ENCODE measurements around the gene NAGLU. TPM values are rescaled to one million over a fixed set of nuclear protein-coding genes. Genes with fewer than 3 reads are reported as not detected.

Gene NAGLU
- total and polyA plus RNA-seq, 2 donors from 2014 or later = 37.5 to 52.7 TPM

GRCh38 chr17:42568341-42569111 is 32.5 kb downstream of the NAGLU start:
- no peaks in the 10 kb centered on the region for H3K27me3 ChIP-seq (ENCODE audit: control insufficient read depth, insufficient read depth, low read length)
- peaks cover 15 to 58% (median 42%) of the 10 kb centered on the region in 3 donors for H3K36me3 ChIP-seq (ENCODE audit: control insufficient read depth in 2 of 3, insufficient read depth in 3 of 3, low read length in 3 of 3)
- H3K9me3 ChIP-seq (ENCODE audit: control insufficient read depth in 2 of 3, insufficient read depth in 1 of 3, low read length in 3 of 3) = no peaks in the 10 kb centered on the region
- FAIRE-seq (no peak), DNase-seq (peak in 1 of 5 donors; percentile 74)
- TF ChIP-seq CTCF (IDR thresholded peaks at IDR 0.05; ENCODE audit: borderline replicate concordance, extremely low read depth, insufficient read depth) = no peak
- no peak overlapping the region for H3K9ac ChIP-seq (ENCODE audit: low read length in 3 of 3)
- no peak overlapping the region for H3K4me3 ChIP-seq (ENCODE audit: low read length in 3 of 3)
- no peak overlapping the region for H3K27ac ChIP-seq (ENCODE audit: low read depth in 2 of 2, low read length in 2 of 2)
- H3K4me1 ChIP-seq (ENCODE audit: control insufficient read depth in 2 of 3, insufficient read depth in 2 of 3, low read depth in 1 of 3, low read length in 3 of 3) = peaks cover 0 to 27% (median 20%) of the 10 kb centered on the region in 3 donors
- intact Hi-C loops (cut with DNase I) = no loop called here

DNA sequence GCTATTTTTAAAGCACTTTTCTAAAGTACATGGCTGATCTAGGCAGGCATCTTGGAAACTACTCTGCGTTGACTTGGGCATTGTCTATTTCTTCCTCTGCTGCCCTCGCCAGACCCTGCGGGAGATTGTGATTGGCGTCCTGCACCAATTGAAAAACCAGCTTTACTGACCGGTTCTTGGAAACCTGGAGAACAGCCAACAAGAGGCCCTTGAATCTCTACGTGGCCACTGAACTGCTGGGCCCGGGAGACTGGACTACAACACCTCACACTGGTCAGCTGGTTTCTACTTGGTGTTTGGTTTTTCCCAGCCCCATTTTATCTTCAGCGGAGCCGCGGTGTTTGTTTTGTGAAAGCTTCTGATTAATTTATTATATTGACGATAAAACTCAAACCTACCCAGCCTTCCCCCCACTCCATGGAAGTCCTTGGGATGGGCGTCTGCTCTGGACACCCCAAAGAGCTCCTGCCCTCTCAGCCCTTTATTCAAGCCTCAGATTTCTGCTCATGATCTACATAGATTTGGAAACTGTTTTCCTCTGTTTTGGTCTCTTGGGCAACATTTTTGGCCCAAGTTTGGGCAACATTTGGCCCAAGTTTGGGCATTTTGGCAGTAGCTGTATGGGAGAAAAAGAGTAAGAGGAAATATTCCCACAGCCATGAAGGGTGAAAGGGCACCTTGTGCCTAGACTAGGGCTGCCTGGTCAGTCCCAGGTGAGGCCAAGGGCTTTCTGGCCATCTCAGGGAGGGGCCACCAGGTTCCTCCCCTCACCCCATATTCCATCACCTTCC is 35.6 kb downstream of the NAGLU start:
- no peaks in the 10 kb centered on the region for H3K9me3 ChIP-seq (ENCODE audit: control insufficient read depth in 2 of 3, insufficient read depth in 1 of 3, low read length in 3 of 3)
- intact Hi-C loops (cut with DNase I) = loop anchor here (10.0 kb wide), 1 partner anchor 253 kb away; the partner anchor contains the start of gene BECN1
- H3K4me1 ChIP-seq (ENCODE audit: control insufficient read depth in 2 of 3, insufficient read depth in 2 of 3, low read depth in 1 of 3, low read length in 3 of 3) = peaks cover 0 to 6% (median 4%) of the 10 kb centered on the region in 3 donors
- no peak overlapping the region for H3K4me3 ChIP-seq (ENCODE audit: low read length in 3 of 3)
- no peak for DNase-seq
- H3K9ac ChIP-seq (ENCODE audit: low read length in 3 of 3) = no peak overlapping the region
- no peaks in the 10 kb centered on the region for H3K27me3 ChIP-seq (ENCODE audit: control insufficient read depth, insufficient read depth, low read length)
- no peak for FAIRE-seq
- H3K27ac ChIP-seq (ENCODE audit: low read depth in 2 of 2, low read length in 2 of 2) = no peak overlapping the region
- TF ChIP-seq CTCF (IDR thresholded peaks at IDR 0.05; ENCODE audit: borderline replicate concordance, extremely low read depth, insufficient read depth) = no peak
- peaks cover 10 to 55% (median 35%) of the 10 kb centered on the region in 3 donors for H3K36me3 ChIP-seq (ENCODE audit: control insufficient read depth in 2 of 3, insufficient read depth in 3 of 3, low read length in 3 of 3)

- no peak overlapping the region for H3K27ac ChIP-seq (ENCODE audit: low read depth in 2 of 2, low read length in 2 of 2)
- no peak for TF ChIP-seq CTCF (IDR thresholded peaks at IDR 0.05; ENCODE audit: borderline replicate concordance, extremely low read depth, insufficient read depth)
- H3K4me1 ChIP-seq (ENCODE audit: control insufficient read depth in 2 of 3, insufficient read depth in 2 of 3, low read depth in 1 of 3, low read length in 3 of 3) = peaks cover 0 to 8% (median 8%) of the 10 kb centered on the region in 3 donors
- H3K9me3 ChIP-seq (ENCODE audit: control insufficient read depth in 2 of 3, insufficient read depth in 1 of 3, low read length in 3 of 3) = no peaks in the 10 kb centered on the region
- peak overlapping the region in 1 of 3 donors; percentile 7 for H3K9ac ChIP-seq (ENCODE audit: low read length in 3 of 3)
- FAIRE-seq (no peak), DNase-seq (no peak)
- intact Hi-C loops (cut with DNase I) = loop anchor here (10.0 kb wide), 1 partner anchor 252 kb away; the partner anchor contains the start of gene BECN1
- H3K36me3 ChIP-seq (ENCODE audit: control insufficient read depth in 2 of 3, insufficient read depth in 3 of 3, low read length in 3 of 3) = peaks cover 10 to 55% (median 35%) of the 10 kb centered on the region in 3 donors
- H3K27me3 ChIP-seq (ENCODE audit: control insufficient read depth, insufficient read depth, low read length) = no peaks in the 10 kb centered on the region
- H3K4me3 ChIP-seq (ENCODE audit: low read length in 3 of 3) = no peak overlapping the region
These were observed 37.1 kb downstream of the NAGLU start for GRCh38 chr17:42573095-42573494.

Data from kidney (tissue), 14 donors.